GM20000 (cell line): ENCODE results near the gene CUL7.
"Not testable (repeated sequence)": the region's sequence is repeated elsewhere in the genome, so short reads cannot be mapped to it uniquely, and the experiment has no call there.

Experiments
- DNase-seq: peaks from one replicate; pipeline ENCODE4 v3.0.0; 2012; ENCODE audit warnings: low spot score
- CTCF ChIP-seq: IDR thresholded peaks from 2 replicates; pipeline ENCODE4 v1.5.1; 2012; ENCODE audit warnings: mild to moderate bottlenecking, control low read depth; ENCODE audit errors: extremely low read depth, missing control alignments

CUL7 gene

DNA sequence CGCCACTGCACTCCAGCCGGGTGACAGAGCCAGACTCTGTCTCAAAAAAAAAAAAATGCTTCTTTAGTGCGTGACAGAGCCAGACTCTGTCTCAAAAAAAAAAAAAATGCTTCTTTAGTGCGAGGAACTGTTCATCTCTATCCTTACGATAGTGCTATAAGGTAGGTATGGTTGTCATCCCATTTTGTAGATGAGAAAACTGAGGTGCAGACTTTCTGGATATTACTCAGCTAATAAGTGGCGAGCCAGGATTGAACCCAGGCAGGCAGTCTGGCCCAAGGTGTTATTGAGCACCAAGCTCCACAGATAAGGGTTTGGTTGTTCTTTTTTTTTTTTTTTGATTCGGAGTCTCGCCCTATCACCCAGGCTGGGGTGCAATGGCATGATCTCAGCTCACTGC is 51.8 kb downstream of the CUL7 start:
- no peak for TF ChIP-seq CTCF

DNA sequence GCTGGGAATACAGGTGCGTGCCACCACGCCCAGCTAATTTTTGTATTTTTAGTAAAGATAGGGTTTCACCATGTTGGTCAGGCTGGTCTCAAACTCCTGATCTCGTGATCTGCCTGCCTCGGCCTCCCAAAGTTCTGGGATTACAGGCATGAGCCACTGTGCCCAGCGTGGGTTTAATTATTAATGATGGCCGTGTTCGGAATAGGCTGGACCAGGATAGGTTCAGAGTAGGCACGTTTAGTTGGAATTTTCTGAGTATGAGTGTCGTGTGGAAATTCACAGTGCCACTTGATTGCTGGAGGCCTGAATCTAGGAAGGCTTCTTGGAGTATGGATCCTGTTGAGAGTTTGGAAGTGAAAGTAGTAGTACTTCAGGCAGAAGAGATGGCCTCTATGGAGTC is 55.4 kb downstream of the CUL7 start:
- DNase-seq = not testable (repeated sequence)

More for the DNA sequence above, 51.8 kb downstream of the CUL7 start:
- DNase-seq = no peak

GRCh38 chr6:42996513-42996912 is 57.1 kb downstream of the CUL7 start:
- no peak for DNase-seq
- TF ChIP-seq CTCF = no peak

GRCh38 chr6:42993445-42993844 is 60.2 kb downstream of the CUL7 start:
- no peak for DNase-seq

GRCh38 chr6:42989923-42990322 is 63.7 kb downstream of the CUL7 start:
- no peak for TF ChIP-seq CTCF
- no peak for DNase-seq

More at GRCh38 chr6:42993445-42993844, 60.2 kb downstream of the CUL7 start:
- TF ChIP-seq CTCF = no peak

DNA sequence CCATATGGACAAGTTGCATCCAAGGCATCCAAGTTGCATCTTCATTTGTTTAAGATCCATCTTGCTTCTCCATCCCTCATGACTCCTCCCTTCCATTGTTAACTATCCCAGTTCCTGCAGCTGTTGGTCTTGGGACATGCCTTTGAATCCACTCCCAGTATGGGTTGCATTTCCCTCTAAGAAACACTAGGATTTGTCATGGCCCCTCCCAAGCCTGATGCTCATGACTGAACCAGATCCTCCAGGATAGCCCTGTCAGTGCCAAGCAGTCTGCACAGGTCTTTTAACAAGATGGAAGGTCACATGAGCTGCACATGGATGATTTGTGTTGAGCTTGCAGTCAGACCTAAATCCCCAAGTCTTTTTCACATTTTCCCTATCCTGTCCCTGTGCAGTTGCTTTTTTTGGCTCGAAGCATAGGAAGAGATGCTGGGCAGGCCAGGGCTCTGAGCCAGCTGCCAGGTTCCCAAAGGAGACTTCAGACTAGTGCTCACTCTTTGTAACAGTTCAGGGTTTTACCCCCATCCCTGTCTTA is 65.1 kb downstream of the CUL7 start:
- DNase-seq = no peak

More for the DNA sequence above, 65.1 kb downstream of the CUL7 start:
- TF ChIP-seq CTCF = no peak
